ENCODE data around the gene USP50.

Gene USP50

DNA sequence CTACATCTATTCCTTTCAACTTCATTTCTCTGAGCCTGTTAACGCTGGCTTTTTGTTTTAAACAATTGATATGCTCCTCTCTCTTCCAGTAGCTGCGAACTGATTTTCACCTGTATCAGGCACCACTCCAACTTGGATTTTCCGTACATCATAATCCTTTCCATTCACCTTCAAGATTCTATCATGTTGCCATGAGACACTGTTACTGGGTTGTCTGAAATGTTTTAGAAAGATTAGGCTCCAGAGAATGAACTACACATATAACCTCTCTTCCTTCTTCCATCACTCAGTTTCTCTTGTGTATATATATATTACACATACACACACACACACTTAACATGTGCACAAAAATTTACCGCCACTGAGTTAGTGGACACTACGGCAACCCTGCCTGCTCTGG is at the start of gene USP50:
Gene USP50 (minus strand): TSS at position 101 of the 400 bp plus-strand sequence. CDS start 141 bp downstream, outside the sequence.
- TF ChIP-seq, protein P1, sequence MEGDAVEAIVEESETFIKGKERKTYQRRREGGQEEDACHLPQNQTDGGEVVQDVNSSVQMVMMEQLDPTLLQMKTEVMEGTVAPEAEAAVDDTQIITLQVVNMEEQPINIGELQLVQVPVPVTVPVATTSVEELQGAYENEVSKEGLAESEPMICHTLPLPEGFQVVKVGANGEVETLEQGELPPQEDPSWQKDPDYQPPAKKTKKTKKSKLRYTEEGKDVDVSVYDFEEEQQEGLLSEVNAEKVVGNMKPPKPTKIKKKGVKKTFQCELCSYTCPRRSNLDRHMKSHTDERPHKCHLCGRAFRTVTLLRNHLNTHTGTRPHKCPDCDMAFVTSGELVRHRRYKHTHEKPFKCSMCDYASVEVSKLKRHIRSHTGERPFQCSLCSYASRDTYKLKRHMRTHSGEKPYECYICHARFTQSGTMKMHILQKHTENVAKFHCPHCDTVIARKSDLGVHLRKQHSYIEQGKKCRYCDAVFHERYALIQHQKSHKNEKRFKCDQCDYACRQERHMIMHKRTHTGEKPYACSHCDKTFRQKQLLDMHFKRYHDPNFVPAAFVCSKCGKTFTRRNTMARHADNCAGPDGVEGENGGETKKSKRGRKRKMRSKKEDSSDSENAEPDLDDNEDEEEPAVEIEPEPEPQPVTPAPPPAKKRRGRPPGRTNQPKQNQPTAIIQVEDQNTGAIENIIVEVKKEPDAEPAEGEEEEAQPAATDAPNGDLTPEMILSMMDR (IDR thresholded peaks at IDR 0.05): no peak

DNA sequence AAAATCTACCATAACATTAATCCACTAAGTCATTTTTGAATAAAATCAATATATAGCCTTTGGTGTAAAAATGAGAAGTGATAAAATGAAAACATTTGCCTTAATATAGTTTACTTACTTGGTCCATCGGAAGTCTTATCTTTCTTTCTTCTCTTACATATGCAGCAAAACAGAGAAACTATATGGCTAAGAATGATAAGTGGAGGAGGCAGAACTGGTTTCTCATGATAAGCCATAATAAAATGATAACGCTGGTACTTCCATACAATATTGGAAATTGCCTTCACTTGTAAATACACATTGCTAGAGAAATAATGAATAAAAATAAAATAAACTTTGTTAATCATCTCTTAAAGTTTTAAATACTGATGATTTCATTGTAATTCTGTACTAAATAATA is 47.8 kb upstream of the USP50 start:
- TF ChIP-seq, protein P1 (IDR thresholded peaks at IDR 0.05): no peak

DNA sequence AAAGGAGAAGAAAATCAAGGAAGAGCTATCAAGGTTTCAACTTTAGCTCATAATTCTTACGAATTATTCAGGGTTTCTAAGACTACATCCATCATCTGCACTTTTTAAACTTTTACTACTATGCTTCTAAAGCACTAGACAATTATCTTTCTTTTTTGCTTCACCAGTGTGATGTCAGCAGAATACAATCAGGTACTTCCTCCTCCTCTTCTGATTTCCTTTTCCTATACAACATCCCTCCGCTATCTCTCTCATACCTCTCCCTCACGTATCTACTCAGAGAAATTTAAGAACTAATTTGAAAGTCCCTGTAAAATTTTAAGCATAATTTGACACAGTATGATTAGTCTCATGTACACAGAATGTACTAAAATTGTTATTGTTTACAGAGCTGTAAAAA is 47.3 kb upstream of the USP50 start:
- TF ChIP-seq, protein P1 (IDR thresholded peaks at IDR 0.05): no peak

DNA sequence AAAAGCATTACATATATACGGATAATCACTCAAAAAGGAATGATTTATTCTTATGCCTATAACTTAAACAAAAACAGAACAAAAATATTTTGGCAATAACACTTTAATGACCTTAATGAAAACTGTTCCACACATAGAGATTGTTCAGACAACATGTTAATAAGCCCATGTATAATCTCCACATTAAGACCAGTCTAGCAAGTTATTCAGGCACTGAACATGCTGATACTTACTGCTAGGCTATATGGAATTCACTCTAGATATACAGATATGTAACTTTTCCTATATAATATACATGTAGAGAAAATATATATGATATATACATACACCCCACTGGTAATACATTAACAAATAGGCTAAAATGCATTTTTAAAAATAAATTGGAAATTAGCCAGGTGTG is 43.8 kb upstream of the USP50 start:
- TF ChIP-seq, protein P1 (IDR thresholded peaks at IDR 0.05): no peak

DNA sequence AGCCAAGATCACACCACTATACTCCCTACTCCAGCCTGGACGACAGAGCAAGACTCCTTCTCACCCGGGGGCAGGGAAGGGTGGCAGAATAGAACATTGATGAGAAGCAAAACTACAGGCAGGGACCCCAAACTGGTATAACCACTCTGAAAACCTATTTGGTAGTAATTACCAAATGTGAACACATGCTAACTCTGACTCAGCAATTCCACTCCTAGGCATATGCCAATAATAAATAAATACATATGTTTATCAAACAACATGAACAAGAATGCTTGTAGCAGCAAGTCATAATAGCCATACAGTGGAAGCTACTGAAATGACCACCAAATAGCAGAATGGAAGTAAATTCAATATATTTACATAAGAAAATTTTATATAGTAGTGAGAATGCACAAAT is 31.0 kb upstream of the USP50 start:
- TF ChIP-seq, protein P1 (IDR thresholded peaks at IDR 0.05): no peak

DNA sequence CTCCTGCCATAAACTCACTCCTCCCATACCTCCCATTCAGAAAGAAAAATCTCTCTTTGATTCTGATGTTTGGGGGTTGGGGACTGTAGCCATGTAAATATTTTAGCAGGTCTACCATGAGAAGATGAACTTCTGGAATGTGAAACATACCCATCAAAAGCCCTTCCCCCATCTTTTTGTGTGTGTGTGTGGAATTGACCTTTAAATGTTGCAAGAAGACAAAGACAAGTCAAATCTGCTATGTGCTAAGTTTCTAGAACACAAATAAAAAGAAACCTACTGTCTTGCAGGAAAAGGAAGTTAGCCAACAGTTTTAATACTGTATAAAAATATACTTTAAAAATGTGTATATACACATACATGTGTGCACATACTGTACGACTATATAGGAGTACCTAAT is 29.7 kb upstream of the USP50 start:
- TF ChIP-seq, protein P1 (IDR thresholded peaks at IDR 0.05): no peak

DNA sequence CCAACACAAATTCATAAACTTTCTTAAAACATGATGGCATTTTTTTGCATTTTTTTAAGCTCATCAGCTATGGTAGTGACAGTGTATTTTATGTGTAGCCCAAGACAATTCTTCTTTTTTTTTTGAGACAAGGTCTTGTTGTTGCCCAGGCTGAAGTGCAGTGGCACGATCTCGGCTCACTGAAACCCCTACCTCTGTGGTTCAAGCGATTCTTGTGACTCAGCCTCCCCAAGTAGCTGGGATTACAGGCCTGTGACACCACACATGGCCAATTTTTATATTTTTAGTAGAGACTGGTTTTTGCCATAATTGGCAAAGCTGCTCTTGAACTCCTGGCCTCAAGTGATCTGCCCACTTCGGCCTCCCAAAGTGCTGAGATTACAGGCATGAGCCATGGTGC is 17.3 kb upstream of the USP50 start:
- TF ChIP-seq, protein P1 (IDR thresholded peaks at IDR 0.05): no peak

Data from LNCAP (cell line).